ENCODE measurements around the gene ATP5F1D. TPM values are rescaled to one million over a fixed set of nuclear protein-coding genes. Genes with fewer than 3 reads are reported as not detected.

The ATP5F1D gene
- total and polyA plus RNA-seq, 2 of the 13 experiments (the other 11 are each of a cell fraction or from before 2014, with no cell fraction given): 39.4 to 78.7 TPM

DNA sequence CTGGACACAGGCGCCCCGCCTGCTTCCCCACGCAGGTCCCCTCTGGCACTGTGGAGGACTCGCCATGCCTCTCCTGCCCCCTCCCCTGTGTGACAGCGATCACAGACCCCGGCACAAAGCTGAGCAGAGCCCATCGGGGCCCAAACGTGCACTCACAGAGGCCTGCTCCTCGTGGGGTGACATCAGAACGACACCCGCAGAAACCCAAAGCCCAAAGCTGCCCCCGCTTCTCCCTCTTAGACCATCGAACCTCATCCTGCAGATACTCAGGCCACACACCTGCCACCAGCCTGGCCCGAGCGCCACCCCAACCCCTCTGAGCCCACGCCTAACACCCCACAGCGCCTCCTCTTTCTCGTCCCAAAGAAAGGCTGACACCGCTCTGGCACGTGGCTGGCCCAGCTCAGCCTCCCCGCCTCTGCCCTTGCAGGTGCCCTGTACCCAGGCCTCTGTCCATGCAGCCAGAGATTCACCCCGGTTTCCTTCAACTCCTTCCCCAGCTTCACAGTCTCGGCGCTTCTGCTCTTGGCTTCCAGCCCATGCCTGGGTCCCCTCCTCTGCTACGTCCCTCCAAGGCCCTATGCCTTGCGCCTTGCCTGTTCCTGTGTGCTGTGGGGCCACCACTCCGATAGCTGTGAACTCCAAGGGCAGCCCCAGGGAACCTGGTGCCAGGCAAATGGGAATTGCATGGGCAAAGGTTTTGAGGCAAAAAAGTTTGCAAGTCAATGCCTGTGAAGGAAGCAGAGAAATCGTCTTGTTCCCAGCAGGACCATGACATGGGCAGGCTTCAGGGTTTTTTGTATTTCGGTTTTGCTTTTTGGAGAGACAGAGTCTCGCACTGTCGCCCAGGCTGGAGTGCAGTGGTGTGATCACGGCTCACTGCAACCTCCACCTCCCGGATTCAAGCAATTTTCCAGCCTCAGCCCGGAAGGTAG lies 2.9 kb upstream of the ATP5F1D start (continued):
- TF ChIP-seq, protein P1, sequence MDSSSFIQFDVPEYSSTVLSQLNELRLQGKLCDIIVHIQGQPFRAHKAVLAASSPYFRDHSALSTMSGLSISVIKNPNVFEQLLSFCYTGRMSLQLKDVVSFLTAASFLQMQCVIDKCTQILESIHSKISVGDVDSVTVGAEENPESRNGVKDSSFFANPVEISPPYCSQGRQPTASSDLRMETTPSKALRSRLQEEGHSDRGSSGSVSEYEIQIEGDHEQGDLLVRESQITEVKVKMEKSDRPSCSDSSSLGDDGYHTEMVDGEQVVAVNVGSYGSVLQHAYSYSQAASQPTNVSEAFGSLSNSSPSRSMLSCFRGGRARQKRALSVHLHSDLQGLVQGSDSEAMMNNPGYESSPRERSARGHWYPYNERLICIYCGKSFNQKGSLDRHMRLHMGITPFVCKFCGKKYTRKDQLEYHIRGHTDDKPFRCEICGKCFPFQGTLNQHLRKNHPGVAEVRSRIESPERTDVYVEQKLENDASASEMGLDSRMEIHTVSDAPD (CRISPR knock-in tag; IDR thresholded peaks at IDR 0.05): no peak
- TF ChIP-seq ZNF709 (CRISPR knock-in tag; IDR thresholded peaks at IDR 0.05) (no peak), CTCF (CRISPR knock-in tag; IDR thresholded peaks at IDR 0.05) (peak; percentile 22; the same call in 1 of the 2 replicates), ZBTB7A (CRISPR knock-in tag; IDR thresholded peaks at IDR 0.05) (0 out of 2 replicates have a peak, but pooled peaks have one; percentile 33), ELF4 (CRISPR knock-in tag; IDR thresholded peaks at IDR 0.05; ENCODE audit: borderline replicate concordance) (no peak), ZNF619 (CRISPR knock-in tag; IDR thresholded peaks at IDR 0.05) (0 out of 2 replicates have a peak, but pooled peaks have one; percentile 63), ZNF292 (CRISPR knock-in tag; IDR thresholded peaks at IDR 0.05; ENCODE audit: borderline replicate concordance, low read depth) (no peak), ZNF607 (CRISPR knock-in tag; IDR thresholded peaks at IDR 0.05; ENCODE audit: borderline replicate concordance) (peak; percentile 47; the same call in 1 of the 2 replicates), SOX6 (IDR thresholded peaks at IDR 0.05) (no peak), SOX6 (CRISPR knock-in tag; IDR thresholded peaks at IDR 0.05) (no peak), PHF8 (CRISPR knock-in tag; IDR thresholded peaks at IDR 0.05) (no peak), ZSCAN9 (CRISPR knock-in tag; IDR thresholded peaks at IDR 0.05; ENCODE audit: borderline replicate concordance) (no peak), CBX2 (IDR thresholded peaks at IDR 0.05; ENCODE audit: low read depth, low read length) (no peak), CBX2 (CRISPR knock-in tag; IDR thresholded peaks at IDR 0.05; ENCODE audit: low read depth) (no peak), GATAD1 (CRISPR knock-in tag; IDR thresholded peaks at IDR 0.05) (0 out of 2 replicates have a peak, but pooled peaks have one; percentile 4)
- TF ChIP-seq, protein P2, sequence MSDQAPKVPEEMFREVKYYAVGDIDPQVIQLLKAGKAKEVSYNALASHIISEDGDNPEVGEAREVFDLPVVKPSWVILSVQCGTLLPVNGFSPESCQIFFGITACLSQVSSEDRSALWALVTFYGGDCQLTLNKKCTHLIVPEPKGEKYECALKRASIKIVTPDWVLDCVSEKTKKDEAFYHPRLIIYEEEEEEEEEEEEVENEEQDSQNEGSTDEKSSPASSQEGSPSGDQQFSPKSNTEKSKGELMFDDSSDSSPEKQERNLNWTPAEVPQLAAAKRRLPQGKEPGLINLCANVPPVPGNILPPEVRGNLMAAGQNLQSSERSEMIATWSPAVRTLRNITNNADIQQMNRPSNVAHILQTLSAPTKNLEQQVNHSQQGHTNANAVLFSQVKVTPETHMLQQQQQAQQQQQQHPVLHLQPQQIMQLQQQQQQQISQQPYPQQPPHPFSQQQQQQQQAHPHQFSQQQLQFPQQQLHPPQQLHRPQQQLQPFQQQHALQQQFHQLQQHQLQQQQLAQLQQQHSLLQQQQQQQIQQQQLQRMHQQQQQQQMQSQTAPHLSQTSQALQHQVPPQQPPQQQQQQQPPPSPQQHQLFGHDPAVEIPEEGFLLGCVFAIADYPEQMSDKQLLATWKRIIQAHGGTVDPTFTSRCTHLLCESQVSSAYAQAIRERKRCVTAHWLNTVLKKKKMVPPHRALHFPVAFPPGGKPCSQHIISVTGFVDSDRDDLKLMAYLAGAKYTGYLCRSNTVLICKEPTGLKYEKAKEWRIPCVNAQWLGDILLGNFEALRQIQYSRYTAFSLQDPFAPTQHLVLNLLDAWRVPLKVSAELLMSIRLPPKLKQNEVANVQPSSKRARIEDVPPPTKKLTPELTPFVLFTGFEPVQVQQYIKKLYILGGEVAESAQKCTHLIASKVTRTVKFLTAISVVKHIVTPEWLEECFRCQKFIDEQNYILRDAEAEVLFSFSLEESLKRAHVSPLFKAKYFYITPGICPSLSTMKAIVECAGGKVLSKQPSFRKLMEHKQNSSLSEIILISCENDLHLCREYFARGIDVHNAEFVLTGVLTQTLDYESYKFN (CRISPR knock-in tag; conservative IDR thresholded peaks at IDR 0.05): 0 out of 2 replicates have a peak, but pooled peaks have one; percentile 20
- TF ChIP-seq, protein P3, sequence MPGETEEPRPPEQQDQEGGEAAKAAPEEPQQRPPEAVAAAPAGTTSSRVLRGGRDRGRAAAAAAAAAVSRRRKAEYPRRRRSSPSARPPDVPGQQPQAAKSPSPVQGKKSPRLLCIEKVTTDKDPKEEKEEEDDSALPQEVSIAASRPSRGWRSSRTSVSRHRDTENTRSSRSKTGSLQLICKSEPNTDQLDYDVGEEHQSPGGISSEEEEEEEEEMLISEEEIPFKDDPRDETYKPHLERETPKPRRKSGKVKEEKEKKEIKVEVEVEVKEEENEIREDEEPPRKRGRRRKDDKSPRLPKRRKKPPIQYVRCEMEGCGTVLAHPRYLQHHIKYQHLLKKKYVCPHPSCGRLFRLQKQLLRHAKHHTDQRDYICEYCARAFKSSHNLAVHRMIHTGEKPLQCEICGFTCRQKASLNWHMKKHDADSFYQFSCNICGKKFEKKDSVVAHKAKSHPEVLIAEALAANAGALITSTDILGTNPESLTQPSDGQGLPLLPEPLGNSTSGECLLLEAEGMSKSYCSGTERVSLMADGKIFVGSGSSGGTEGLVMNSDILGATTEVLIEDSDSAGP (CRISPR knock-in tag; IDR thresholded peaks at IDR 0.05; ENCODE audit: borderline replicate concordance): peak; percentile 59; the same call in 1 of the 2 replicates
- TF ChIP-seq, protein P4, sequence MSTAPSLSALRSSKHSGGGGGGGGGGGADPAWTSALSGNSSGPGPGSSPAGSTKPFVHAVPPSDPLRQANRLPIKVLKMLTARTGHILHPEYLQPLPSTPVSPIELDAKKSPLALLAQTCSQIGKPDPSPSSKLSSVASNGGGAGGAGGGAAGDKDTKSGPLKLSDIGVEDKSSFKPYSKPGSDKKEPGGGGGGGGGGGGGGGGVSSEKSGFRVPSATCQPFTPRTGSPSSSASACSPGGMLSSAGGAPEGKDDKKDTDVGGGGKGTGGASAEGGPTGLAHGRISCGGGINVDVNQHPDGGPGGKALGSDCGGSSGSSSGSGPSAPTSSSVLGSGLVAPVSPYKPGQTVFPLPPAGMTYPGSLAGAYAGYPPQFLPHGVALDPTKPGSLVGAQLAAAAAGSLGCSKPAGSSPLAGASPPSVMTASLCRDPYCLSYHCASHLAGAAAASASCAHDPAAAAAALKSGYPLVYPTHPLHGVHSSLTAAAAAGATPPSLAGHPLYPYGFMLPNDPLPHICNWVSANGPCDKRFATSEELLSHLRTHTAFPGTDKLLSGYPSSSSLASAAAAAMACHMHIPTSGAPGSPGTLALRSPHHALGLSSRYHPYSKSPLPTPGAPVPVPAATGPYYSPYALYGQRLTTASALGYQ (CRISPR knock-in tag; IDR thresholded peaks at IDR 0.05): no peak

Measured in HepG2 (cell line).